ENCODE data around the gene TBKBP1.

TBKBP1 gene

GRCh38 chr17:47751471-47751870, 57.5 kb downstream of the TBKBP1 start:
- Histone ChIP-seq H3K4me1 (ENCODE audit: control insufficient read depth, insufficient read depth, low read length) (no peaks in the 10 kb centered on the region), H3K9ac (ENCODE audit: low read depth, low read length) (no peak overlapping the region), H3K4me3 (ENCODE audit: low read depth, low read length) (no peak overlapping the region), H3K27ac (ENCODE audit: low read depth, low read length) (no peak overlapping the region), H3K27me3 (ENCODE audit: control insufficient read depth, insufficient read depth, low read length) (no peaks in the 10 kb centered on the region), H3K36me3 (ENCODE audit: control insufficient read depth, insufficient read depth, low read length) (no peaks in the 10 kb centered on the region), H3K9me3 (ENCODE audit: control insufficient read depth, insufficient read depth, low read length) (no peaks in the 10 kb centered on the region)

GRCh38 chr17:47757386-47757785, 63.4 kb downstream of the TBKBP1 start:
- Histone ChIP-seq H3K4me1 (ENCODE audit: control insufficient read depth, insufficient read depth, low read length) (no peaks in the 10 kb centered on the region), H3K9ac (ENCODE audit: low read depth, low read length) (no peak overlapping the region), H3K27me3 (ENCODE audit: control insufficient read depth, insufficient read depth, low read length) (peaks cover 3% of the 10 kb centered on the region; the same call in 1 of the 2 replicates), H3K9me3 (ENCODE audit: control insufficient read depth, insufficient read depth, low read length) (no peaks in the 10 kb centered on the region), H3K4me3 (ENCODE audit: low read depth, low read length) (no peak overlapping the region), H3K27ac (ENCODE audit: low read depth, low read length) (no peak overlapping the region), H3K36me3 (ENCODE audit: control insufficient read depth, insufficient read depth, low read length) (no peaks in the 10 kb centered on the region)

DNA sequence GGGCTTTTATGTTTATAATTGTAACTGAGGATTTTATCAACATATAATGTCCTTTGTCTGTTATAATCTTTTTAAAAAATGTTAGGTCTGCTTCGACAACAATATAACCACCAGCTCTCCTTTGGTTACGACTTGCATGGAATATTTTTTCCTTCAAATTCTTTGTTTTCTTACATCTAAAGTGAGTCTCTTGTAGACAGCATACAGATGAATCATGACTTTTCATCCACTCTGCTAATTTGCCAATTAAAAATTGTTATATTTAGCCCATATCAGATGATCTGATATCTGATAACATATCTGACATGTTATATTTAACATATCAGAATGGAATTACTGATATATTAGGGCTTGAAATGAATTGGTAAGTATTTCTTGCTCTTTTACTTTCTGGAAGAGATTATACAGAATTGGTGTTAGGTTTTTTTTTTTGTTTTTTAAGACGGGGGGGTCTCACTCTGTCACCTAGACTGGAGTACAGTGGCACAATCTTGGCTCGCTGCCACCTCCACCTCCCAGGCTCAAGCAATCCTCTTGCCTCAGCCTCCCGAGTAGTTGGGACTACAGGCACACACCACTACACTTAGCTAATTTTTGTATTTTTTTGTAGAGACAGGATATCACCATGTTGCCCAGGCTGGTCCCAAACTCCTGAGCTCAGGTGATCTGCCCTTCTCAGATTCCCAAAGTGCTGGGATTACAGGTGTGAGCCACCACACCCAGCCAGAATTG, 66.6 kb downstream of the TBKBP1 start:
- H3K36me3 ChIP-seq (ENCODE audit: control insufficient read depth, insufficient read depth, low read length) = no peaks in the 10 kb centered on the region
- H3K27me3 ChIP-seq (ENCODE audit: control insufficient read depth, insufficient read depth, low read length) = peaks cover 3% of the 10 kb centered on the region; the same call in 1 of the 2 replicates
- no peak overlapping the region for H3K9ac ChIP-seq (ENCODE audit: low read depth, low read length)
- no peaks in the 10 kb centered on the region for H3K4me1 ChIP-seq (ENCODE audit: control insufficient read depth, insufficient read depth, low read length)
- no peaks in the 10 kb centered on the region for H3K9me3 ChIP-seq (ENCODE audit: control insufficient read depth, insufficient read depth, low read length)
- H3K4me3 ChIP-seq (ENCODE audit: low read depth, low read length) = no peak overlapping the region
- no peak overlapping the region for H3K27ac ChIP-seq (ENCODE audit: low read depth, low read length)
